Measurements from ENCODE around the gene CTNND1. TPM values are rescaled to one million over a fixed set of nuclear protein-coding genes. Genes with fewer than 3 reads are reported as not detected.

The CTNND1 gene
- total RNA-seq, 1 donor = 140 TPM

- no peaks in the 10 kb centered on the region for H3K9me3 ChIP-seq (ENCODE audit: low read depth, low read length)
- peaks cover 46% of the 10 kb centered on the region for H3K79me2 ChIP-seq (ENCODE audit: insufficient read depth, low read length)
- no peak for DNase-seq (ENCODE audit: insufficient read length, low spot score, missing footprints)
- TF ChIP-seq, protein P1, sequence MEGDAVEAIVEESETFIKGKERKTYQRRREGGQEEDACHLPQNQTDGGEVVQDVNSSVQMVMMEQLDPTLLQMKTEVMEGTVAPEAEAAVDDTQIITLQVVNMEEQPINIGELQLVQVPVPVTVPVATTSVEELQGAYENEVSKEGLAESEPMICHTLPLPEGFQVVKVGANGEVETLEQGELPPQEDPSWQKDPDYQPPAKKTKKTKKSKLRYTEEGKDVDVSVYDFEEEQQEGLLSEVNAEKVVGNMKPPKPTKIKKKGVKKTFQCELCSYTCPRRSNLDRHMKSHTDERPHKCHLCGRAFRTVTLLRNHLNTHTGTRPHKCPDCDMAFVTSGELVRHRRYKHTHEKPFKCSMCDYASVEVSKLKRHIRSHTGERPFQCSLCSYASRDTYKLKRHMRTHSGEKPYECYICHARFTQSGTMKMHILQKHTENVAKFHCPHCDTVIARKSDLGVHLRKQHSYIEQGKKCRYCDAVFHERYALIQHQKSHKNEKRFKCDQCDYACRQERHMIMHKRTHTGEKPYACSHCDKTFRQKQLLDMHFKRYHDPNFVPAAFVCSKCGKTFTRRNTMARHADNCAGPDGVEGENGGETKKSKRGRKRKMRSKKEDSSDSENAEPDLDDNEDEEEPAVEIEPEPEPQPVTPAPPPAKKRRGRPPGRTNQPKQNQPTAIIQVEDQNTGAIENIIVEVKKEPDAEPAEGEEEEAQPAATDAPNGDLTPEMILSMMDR (IDR thresholded peaks at IDR 0.05; ENCODE audit: extremely low read depth, low read depth, low read length) = no peak
- H3K36me3 ChIP-seq (ENCODE audit: insufficient read depth, low read length) = peaks cover 85% of the 10 kb centered on the region
- no peaks in the 10 kb centered on the region for H3K27me3 ChIP-seq (ENCODE audit: insufficient read depth, low read length)
- peaks cover 4% of the 10 kb centered on the region for H3K4me1 ChIP-seq (ENCODE audit: insufficient read depth, low read length)
- H3K4me2 ChIP-seq (ENCODE audit: insufficient read depth, low read length) = no peak overlapping the region
- no peak overlapping the region for H3K27ac ChIP-seq (ENCODE audit: low read depth, low read length)
- H3K4me3 ChIP-seq (ENCODE audit: insufficient read depth, low read length) = no peak overlapping the region
- peaks cover 19% of the 10 kb centered on the region for H4K20me1 ChIP-seq (ENCODE audit: insufficient read depth, low read length)
- no peak overlapping the region for H2AFZ ChIP-seq (ENCODE audit: low read length)
Observed at GRCh38 chr11:57805780-57806179, 44.2 kb downstream of the CTNND1 start.

DNA sequence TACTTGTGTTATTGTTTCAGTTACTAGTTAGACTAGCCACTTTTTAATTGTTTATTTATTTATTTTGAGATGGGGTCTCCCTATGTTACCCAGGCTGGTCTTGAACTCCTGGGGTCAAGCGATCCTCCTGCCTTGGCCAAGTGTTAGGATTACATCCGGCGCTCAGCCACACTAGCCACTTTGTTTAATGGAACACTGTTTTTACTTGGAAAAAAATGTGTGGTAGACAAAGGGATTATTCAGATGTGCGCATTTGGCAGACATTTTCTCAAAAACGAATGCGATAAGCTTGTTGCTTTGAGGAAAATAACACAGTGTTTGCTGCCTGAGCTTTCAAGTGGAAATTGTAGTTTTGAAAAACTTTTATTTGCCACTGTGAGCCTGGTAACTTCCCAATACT is 51.0 kb downstream of the CTNND1 start:
- no peak overlapping the region for H3K27ac ChIP-seq (ENCODE audit: low read depth, low read length)
- H3K4me3 ChIP-seq (ENCODE audit: insufficient read depth, low read length) = no peak overlapping the region
- H3K36me3 ChIP-seq (ENCODE audit: insufficient read depth, low read length) = peaks cover 93% of the 10 kb centered on the region
- H3K4me2 ChIP-seq (ENCODE audit: insufficient read depth, low read length) = no peak overlapping the region
- H3K27me3 ChIP-seq (ENCODE audit: insufficient read depth, low read length) = no peaks in the 10 kb centered on the region
- no peaks in the 10 kb centered on the region for H3K79me2 ChIP-seq (ENCODE audit: insufficient read depth, low read length)
- H3K9me3 ChIP-seq (ENCODE audit: low read depth, low read length) = no peaks in the 10 kb centered on the region
- H3K4me1 ChIP-seq (ENCODE audit: insufficient read depth, low read length) = no peaks in the 10 kb centered on the region
- no peaks in the 10 kb centered on the region for H4K20me1 ChIP-seq (ENCODE audit: insufficient read depth, low read length)
- no peak overlapping the region for H2AFZ ChIP-seq (ENCODE audit: low read length)
- TF ChIP-seq, protein P1 (IDR thresholded peaks at IDR 0.05; ENCODE audit: extremely low read depth, low read depth, low read length) = no peak
- DNase-seq (ENCODE audit: insufficient read length, low spot score, missing footprints) = no peak

GRCh38 chr11:57815476-57815875 is 53.9 kb downstream of the CTNND1 start:
- TF ChIP-seq, protein P1 (IDR thresholded peaks at IDR 0.05; ENCODE audit: extremely low read depth, low read depth, low read length) = no peak
- Histone ChIP-seq H3K4me1 (ENCODE audit: insufficient read depth, low read length) (no peaks in the 10 kb centered on the region), H3K27ac (ENCODE audit: low read depth, low read length) (no peak overlapping the region), H3K9me3 (ENCODE audit: low read depth, low read length) (no peaks in the 10 kb centered on the region), H3K4me2 (ENCODE audit: insufficient read depth, low read length) (no peak overlapping the region), H3K27me3 (ENCODE audit: insufficient read depth, low read length) (no peaks in the 10 kb centered on the region), H3K4me3 (ENCODE audit: insufficient read depth, low read length) (no peak overlapping the region), H4K20me1 (ENCODE audit: insufficient read depth, low read length) (no peaks in the 10 kb centered on the region), H2AFZ (ENCODE audit: low read length) (no peak overlapping the region), H3K36me3 (ENCODE audit: insufficient read depth, low read length) (peaks cover 75% of the 10 kb centered on the region), H3K79me2 (ENCODE audit: insufficient read depth, low read length) (no peaks in the 10 kb centered on the region)
- DNase-seq (ENCODE audit: insufficient read length, low spot score, missing footprints) = no peak

- no peaks in the 10 kb centered on the region for H3K79me2 ChIP-seq (ENCODE audit: insufficient read depth, low read length)
- H3K36me3 ChIP-seq (ENCODE audit: insufficient read depth, low read length) = peaks cover 71% of the 10 kb centered on the region
- H3K27ac ChIP-seq (ENCODE audit: low read depth, low read length) = no peak overlapping the region
- no peak overlapping the region for H2AFZ ChIP-seq (ENCODE audit: low read length)
- no peaks in the 10 kb centered on the region for H4K20me1 ChIP-seq (ENCODE audit: insufficient read depth, low read length)
- H3K27me3 ChIP-seq (ENCODE audit: insufficient read depth, low read length) = no peaks in the 10 kb centered on the region
- H3K4me1 ChIP-seq (ENCODE audit: insufficient read depth, low read length) = no peaks in the 10 kb centered on the region
- H3K4me3 ChIP-seq (ENCODE audit: insufficient read depth, low read length) = no peak overlapping the region
- H3K4me2 ChIP-seq (ENCODE audit: insufficient read depth, low read length) = no peak overlapping the region
- TF ChIP-seq, protein P1 (IDR thresholded peaks at IDR 0.05; ENCODE audit: extremely low read depth, low read depth, low read length) = no peak
- no peaks in the 10 kb centered on the region for H3K9me3 ChIP-seq (ENCODE audit: low read depth, low read length)
- no peak for DNase-seq (ENCODE audit: insufficient read length, low spot score, missing footprints)
Observed at GRCh38 chr11:57815877-57816276, 54.3 kb downstream of the CTNND1 start.

Measured in osteoblast (primary cell).